ENCODE data around the gene CRACDL.

DNA sequence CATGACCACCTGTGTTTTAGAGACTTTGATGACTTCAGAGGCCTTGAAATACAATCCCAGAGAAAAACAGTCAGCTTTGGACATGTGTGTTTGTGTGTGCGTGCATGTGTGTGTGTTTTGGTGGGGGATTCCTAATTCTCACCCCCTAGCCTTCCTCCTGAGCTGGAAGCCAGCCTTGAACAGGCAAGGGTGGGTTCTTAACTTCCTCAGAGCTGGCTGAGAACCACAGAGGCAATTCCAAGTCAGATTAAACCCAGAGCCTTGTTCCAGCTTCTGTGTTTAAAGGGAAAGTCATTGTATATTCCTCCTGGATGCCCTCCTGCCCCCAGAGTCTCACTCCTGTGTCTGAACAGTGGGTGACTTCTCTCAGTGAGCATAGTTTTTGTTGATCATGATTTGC is 159.9 kb downstream of the CRACDL start:
- TF ChIP-seq, protein P1, sequence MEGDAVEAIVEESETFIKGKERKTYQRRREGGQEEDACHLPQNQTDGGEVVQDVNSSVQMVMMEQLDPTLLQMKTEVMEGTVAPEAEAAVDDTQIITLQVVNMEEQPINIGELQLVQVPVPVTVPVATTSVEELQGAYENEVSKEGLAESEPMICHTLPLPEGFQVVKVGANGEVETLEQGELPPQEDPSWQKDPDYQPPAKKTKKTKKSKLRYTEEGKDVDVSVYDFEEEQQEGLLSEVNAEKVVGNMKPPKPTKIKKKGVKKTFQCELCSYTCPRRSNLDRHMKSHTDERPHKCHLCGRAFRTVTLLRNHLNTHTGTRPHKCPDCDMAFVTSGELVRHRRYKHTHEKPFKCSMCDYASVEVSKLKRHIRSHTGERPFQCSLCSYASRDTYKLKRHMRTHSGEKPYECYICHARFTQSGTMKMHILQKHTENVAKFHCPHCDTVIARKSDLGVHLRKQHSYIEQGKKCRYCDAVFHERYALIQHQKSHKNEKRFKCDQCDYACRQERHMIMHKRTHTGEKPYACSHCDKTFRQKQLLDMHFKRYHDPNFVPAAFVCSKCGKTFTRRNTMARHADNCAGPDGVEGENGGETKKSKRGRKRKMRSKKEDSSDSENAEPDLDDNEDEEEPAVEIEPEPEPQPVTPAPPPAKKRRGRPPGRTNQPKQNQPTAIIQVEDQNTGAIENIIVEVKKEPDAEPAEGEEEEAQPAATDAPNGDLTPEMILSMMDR (IDR thresholded peaks at IDR 0.05): no peak
- TF ChIP-seq ZFX (IDR thresholded peaks at IDR 0.05; ENCODE audit: borderline replicate concordance): no peak
